NT2/D1 (cell line): ENCODE measurements around the gene TMEM255B.

Experiments used
- YY1 ChIP-seq: IDR thresholded peaks from 2 replicates; pipeline ENCODE4 v1.6.1; 2011; ENCODE audit not compliant: insufficient read length, insufficient read depth
- ZNF274 ChIP-seq: IDR thresholded peaks from 2 replicates; pipeline ENCODE4 v1.6.1; 2011; ENCODE audit warnings: mild to moderate bottlenecking, low read depth, low read length

GRCh38 chr13:113859311-113860050 lies 100.5 kb downstream of the TMEM255B start:
- TF ChIP-seq ZNF274, result no peak
- no peak for TF ChIP-seq YY1
